HG03575 (cell line): ENCODE measurements around the gene PIP4K2A.

Experiments
- ATAC-seq: cut with Tn5 transposase; IDR thresholded peaks from one replicate; pipeline ENCODE4 v1.9.1; 2021; ENCODE audit not compliant: unreplicated experiment, insufficient number of reproducible peaks, low FRiP score; ENCODE audit errors: extremely low read depth

PIP4K2A gene

DNA sequence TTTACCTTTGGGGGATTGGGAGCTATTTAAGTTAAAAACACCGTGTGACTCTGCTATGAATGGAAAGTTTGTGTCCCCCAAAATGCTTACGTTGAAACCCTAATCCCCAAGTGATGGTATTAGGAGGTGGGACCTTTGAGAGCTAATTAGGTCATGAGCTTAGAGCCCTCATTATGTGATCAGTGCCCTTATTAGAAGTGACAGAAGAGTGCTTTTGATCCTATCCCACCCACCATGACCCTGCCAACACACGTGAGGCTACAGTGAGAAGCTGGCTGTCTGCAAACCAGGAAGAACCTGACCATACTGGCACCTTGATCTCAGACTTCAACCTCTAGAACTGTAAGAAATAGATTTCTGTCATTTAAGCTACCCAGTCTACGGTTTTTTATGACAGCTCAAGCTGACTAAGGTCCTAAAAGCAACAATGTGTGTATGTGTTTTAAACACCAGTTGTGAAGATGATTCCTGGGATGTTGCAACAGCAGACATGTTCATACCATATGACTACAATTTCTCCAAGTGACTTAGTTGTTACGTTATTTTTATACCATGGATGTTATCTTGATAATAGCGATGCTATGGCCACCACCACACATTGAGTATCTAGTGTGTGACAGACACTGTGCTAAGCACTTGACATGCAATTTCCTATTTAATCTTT lies 124.4 kb downstream of the PIP4K2A start:
- no peak for ATAC-seq

GRCh38 chr10:22588462-22588861 lies 125.9 kb downstream of the PIP4K2A start:
- ATAC-seq: no peak

- ATAC-seq: no peak
Observed at GRCh38 chr10:22583683-22584082, 130.7 kb downstream of the PIP4K2A start.

GRCh38 chr10:22581461-22581860 lies 132.9 kb downstream of the PIP4K2A start:
- ATAC-seq: no peak

DNA sequence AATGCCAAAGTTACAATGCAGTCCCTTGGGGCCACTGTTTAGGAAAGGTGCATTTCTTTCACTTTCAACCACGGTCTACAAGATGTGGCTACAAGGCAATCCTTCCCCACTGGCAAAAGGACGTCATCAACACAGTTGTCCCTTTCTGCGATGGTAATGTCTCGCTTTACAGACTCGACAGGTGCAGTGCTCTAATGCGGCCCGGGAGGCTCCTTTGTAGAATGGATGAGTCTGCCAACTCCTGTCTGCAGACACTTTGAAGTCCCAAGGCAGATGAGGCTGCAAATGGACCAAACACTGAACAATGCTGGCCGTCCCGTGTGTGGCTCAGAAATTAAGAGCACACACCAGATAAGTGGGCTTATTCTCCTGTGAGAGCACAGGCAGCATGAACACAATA lies 133.7 kb downstream of the PIP4K2A start:
- no peak for ATAC-seq

- ATAC-seq: no peak
Observed at GRCh38 chr10:22579826-22580225, 134.6 kb downstream of the PIP4K2A start.

DNA sequence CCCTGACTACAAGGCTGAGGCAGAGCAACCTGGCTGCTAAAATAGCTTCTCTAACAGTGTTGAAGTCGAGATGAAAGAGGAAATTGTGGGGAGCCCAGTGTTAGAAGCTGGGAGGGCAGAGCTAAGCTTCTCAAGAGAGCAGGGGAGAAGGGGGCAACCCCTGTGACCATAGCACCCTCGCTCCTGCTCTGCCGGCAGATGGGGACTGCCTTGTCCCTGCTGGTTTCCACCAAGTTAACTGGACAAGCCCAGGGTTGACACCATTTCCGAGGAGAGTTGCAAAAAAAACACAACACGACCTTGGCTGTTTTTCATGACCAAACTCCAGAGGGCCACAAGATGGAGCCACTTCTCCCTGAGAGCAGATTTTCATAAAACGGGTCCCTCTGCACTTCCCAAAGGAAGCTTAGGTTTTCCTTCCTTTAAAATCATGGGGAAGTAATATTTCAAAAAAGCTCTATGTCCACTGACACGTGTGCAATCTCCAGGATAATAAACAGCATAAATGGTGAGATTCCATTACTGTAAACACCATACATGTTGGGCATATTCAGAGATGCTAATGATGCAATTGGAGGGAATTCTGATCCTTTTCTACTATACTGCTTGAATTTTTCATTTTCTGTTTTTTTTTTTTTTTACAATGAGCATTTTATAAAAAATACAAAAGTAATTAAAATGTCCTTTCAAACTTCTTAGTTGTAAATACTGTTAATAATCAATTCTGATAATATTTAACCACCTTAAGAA lies 140.4 kb downstream of the PIP4K2A start:
- no peak for ATAC-seq

DNA sequence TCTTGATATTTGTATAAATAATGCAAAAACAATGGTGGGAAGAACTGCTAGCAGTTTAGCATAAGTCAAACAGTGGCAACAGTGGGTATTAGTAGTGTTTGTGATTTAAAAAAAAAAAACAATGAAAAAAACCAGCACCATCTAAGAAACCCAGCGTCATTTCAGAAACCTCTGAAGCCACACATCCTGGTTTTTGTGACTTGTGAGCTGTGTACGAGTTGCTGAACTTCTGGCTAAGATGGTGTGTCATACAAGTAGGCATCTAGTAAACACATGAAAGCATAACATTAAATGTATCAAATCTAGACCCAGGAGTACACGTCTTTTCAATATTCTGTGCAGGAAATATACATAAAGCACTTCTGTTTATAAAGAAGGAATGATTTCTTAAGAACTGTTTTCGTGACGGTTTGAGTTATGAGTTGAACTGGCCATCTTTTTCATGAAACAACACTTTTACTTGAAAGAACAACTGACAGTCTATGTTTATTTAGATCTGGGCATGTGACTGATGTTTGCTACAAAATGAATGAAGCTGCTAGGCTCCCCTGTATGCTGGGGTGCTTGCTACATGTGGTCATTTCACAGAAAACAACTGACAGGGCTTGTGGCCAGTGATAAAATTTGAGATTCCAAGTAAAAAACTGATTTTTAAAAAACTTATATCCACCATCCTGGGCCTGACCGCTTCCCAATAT lies 143.5 kb downstream of the PIP4K2A start:
- no peak for ATAC-seq

GRCh38 chr10:22570234-22570633 lies 144.1 kb downstream of the PIP4K2A start:
- no peak for ATAC-seq

DNA sequence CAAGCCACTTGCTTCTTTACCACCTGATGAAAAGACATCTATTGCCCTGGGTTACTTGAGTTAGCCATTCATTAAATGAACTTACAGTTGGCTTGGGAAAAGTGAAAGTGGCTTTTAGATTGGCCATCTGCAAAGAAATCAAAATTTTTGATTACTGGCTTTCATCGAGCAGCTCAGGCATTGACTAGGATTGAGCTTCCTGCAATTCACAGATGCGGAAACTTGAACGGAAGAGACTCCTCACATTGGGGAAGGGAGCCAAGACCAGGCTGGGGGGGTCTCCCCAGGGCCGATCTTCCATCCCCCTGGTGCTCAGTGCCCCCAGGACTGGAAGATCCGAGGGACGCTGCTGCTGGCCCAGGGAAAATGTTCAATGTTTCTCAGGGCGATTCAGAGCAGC lies 145.4 kb downstream of the PIP4K2A start:
- no peak for ATAC-seq

- no peak for ATAC-seq
Observed at GRCh38 chr10:22564060-22564459, 150.3 kb downstream of the PIP4K2A start.

DNA sequence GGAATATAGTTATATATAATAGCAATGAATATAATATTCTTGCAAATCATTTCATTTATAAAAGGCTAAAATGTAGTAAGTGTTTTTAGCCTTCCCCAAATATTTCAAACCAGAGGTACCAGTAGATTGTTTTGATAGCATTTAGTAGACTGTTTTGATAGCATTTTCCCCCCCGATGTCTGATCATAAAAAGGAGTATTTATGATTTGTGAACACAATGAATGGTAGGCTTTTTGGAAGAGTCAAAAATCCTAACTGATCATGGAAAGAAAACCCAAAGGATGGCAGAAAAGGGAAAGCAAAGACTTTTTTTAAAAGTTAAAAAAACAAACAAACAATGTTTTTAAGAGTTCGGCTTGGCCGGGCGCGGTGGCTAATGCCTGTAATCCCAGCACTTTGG lies 152.5 kb downstream of the PIP4K2A start:
- ATAC-seq: no peak

DNA sequence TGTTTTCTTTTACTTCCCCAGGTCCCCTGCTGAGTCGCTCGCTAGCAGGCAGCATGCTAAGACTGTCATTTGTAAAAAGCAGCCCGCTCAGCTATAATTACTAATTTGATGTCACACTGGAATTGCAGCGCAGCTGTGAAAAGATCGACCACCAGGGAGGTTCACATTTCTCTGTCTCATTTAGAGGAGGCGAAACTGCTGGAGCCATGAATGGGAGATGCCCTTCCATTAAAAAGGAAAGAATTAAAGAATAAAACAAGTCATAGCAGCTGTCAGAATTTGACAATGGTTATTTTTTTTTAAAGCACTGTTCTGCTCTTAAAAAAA lies 153.5 kb downstream of the PIP4K2A start:
- ATAC-seq: no peak

DNA sequence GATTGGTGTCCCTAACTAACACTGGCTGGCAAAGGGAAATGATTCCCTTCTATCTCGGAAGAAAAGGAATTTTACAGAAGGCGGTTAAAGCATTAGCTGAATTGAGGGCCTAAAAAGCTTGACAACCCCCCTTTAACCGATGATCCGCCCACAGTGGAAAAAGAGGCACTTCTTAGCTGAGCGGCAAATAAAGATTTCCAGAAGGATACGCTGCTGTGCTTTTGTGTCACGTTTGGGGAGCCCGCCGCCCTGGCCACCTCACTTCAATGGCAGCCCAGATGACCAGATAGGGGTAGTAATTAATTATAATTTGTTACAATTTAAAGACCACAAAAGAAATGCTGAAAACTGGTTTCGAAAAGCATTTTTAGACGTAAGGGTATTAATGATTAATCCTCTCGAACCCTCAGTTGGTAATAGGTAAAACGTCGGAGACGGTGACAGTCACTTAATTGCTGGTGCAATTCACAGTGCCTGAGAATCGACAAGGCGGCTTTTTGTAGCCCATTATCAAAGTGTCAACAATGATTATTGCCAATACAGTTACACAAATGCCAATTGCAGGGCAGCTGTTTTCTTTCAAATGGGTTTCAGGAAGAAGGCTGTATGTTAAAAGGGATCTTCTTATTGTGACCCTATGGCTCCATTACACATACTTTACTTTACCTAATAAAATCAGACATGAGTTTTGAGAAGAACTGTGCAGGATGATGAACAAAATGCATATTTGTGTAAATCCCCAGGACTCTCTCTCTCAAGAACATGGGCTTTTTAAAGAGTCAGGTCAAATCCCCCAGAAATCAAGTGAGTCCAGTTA lies 154.1 kb downstream of the PIP4K2A start:
- no peak for ATAC-seq

GRCh38 chr10:22557321-22557720 lies 157.1 kb downstream of the PIP4K2A start:
- ATAC-seq: no peak

DNA sequence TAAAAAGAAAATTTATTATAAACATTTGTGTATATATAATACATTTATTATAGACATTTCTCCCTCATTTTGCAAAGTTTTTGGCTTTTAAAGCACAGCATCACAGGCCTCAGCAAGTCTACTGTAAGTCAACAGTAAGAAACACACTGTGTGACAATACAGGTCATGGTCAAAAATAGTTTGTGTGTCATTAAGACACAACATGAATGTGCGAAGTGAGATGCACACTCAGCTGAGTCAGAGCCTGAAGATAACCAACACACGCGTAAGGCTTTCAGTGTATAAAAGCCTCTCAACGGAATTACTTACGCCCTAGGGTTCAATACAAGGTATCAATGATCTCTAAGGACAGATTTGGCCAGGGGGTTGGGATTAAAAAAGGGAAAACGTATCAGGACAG lies 157.6 kb downstream of the PIP4K2A start:
- ATAC-seq: no peak

DNA sequence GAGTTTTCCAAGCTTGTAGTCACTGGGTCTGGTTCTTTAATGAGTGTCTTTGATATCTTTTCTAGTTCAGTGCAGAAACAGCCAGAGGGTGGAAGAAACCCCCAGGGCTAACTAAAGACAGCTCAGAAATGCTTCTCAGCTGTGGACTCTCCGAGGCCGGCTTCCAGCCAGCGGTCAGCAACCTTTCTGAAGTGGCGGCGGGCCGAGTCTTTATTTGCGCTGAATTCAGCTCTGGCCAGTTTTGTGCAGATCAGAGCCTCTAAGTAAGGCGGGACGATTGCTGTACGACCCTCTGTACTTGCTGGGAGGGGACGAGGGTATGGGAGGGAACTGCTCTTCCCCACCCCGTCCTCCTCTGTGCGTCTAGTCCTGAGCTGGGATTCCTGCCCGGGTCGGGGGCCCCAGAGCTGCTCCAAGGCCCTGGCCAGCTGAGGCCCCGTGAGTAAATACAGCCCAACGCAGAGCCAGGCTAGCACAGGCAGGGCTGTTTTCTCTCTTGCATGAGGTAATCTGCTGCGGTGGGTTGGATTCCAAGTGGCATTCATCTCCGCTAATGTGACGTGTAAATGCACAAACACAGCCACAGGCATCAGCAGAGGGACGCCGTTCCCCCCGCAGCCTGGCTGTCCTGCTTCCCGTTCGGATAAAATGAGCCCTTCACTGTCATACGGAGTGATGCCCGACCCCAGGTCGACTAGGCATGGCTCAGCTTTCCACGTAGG lies 159.8 kb downstream of the PIP4K2A start:
- ATAC-seq: no peak

DNA sequence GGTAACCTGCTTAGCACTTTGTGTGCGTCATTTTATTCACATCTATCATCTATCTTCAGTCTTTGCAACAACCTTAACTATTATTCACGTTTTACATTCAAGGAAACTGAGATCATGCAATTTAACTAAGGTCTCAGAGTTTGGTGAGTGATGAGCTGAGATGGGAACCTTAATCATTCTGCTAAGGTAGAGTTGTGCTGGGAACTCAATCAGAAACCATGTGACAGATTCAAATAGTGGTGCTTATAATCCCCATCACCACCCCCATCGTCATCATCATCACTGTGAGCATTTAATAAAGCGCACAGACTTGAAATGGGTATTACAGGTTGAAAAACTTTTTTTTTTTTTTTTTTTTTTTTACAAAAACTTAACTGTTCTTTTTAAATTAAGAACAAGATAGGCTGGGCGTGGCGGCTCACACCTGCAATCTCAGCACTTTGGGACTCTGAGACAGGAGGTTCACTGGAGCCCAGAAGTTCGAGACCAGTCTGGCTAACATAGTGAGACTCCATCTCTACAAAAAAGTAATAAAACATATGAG lies 160.9 kb downstream of the PIP4K2A start:
- no peak for ATAC-seq
